HEK293 (cell line): Measurements from ENCODE around the gene ZNF274.

Source experiments
- BCL11B ChIP-seq: fragments of 450-650 bp; formaldehyde crosslinking; IDR thresholded peaks from 2 replicates; pipeline ENCODE4 v1.5.1; 2016; ENCODE audit warnings: low read depth, missing biosample characterization, missing genetic modification characterization
- GLI4 ChIP-seq: fragments of 450-650 bp; formaldehyde crosslinking; IDR thresholded peaks from 2 replicates; pipeline ENCODE4 v1.5.1; 2016; ENCODE audit warnings: missing biosample characterization, missing genetic modification characterization
- HOXC10 ChIP-seq: sonication (generic); formaldehyde crosslinking; IDR thresholded peaks from 2 replicates; pipeline ENCODE4 v1.8.1; 2023; ENCODE audit warnings: mild to moderate bottlenecking, missing genetic modification reagents
- KLF10 ChIP-seq: fragments of 450-650 bp; IDR thresholded peaks from 2 replicates; pipeline ENCODE4 v1.5.1; 2018; ENCODE audit warnings: missing biosample characterization, mild to moderate bottlenecking, missing genetic modification characterization
- KLF8 ChIP-seq: fragments of 450-650 bp; formaldehyde crosslinking; IDR thresholded peaks from 2 replicates; pipeline ENCODE4 v1.5.1; 2016; ENCODE audit warnings: missing biosample characterization, missing genetic modification characterization
- OVOL3 ChIP-seq: fragments of 450-650 bp; formaldehyde crosslinking; IDR thresholded peaks from 2 replicates; pipeline ENCODE4 v1.5.1; 2016; ENCODE audit warnings: missing biosample characterization, missing genetic modification characterization
- RBAK ChIP-seq: fragments of 450-650 bp; formaldehyde crosslinking; IDR thresholded peaks from 2 replicates; pipeline ENCODE4 v1.5.1; 2016; ENCODE audit warnings: missing biosample characterization, missing genetic modification characterization
- SALL2 ChIP-seq: fragments of 450-650 bp; formaldehyde crosslinking; IDR thresholded peaks from 2 replicates; pipeline ENCODE4 v1.5.0; 2017; ENCODE audit warnings: missing biosample characterization, mild to moderate bottlenecking, missing genetic modification characterization, borderline replicate concordance
- SP3 ChIP-seq: fragments of 450-650 bp; formaldehyde crosslinking; IDR thresholded peaks from 2 replicates; pipeline ENCODE4 v1.5.1; 2016; ENCODE audit warnings: missing biosample characterization, missing genetic modification characterization
- TCF7L2 ChIP-seq: IDR thresholded peaks from 2 replicates; pipeline ENCODE4 v1.6.1; 2011; ENCODE audit warnings: low read depth, mild to moderate bottlenecking, inconsistent platforms, low read length, moderate library complexity, borderline replicate concordance
- ZBTB20 ChIP-seq: fragments of 450-650 bp; formaldehyde crosslinking; IDR thresholded peaks from 2 replicates; pipeline ENCODE4 v1.5.1; 2016; ENCODE audit warnings: missing biosample characterization, missing genetic modification characterization
- ZFP3 ChIP-seq: fragments of 450-650 bp; formaldehyde crosslinking; IDR thresholded peaks from 2 replicates; pipeline ENCODE4 v1.5.1; 2016; ENCODE audit warnings: low read depth, missing biosample characterization, missing genetic modification characterization
- ZNF112 ChIP-seq: fragments of 450-650 bp; formaldehyde crosslinking; IDR thresholded peaks from 2 replicates; pipeline ENCODE4 v1.5.0; 2017; ENCODE audit warnings: missing biosample characterization, missing genetic modification characterization
- ZNF169 ChIP-seq: fragments of 450-650 bp; formaldehyde crosslinking; IDR thresholded peaks from 2 replicates; pipeline ENCODE4 v1.5.1; 2016; ENCODE audit warnings: missing biosample characterization, missing genetic modification characterization
- ZNF174 ChIP-seq: fragments of 450-650 bp; formaldehyde crosslinking; IDR thresholded peaks from 2 replicates; pipeline ENCODE4 v1.5.0; 2017; ENCODE audit warnings: missing biosample characterization, mild to moderate bottlenecking, missing genetic modification characterization
- ZNF211 ChIP-seq: fragments of 450-650 bp; formaldehyde crosslinking; IDR thresholded peaks from 2 replicates; pipeline ENCODE4 v1.5.1; 2016; ENCODE audit warnings: low read depth, missing biosample characterization, missing genetic modification characterization
- ZNF311 ChIP-seq: fragments of 450-650 bp; formaldehyde crosslinking; IDR thresholded peaks from 2 replicates; pipeline ENCODE4 v1.5.1; 2017; ENCODE audit warnings: missing biosample characterization, missing genetic modification characterization, borderline replicate concordance
- ZNF324 ChIP-seq: fragments of 450-650 bp; formaldehyde crosslinking; IDR thresholded peaks from 2 replicates; pipeline ENCODE4 v1.5.1; 2016; ENCODE audit warnings: missing biosample characterization, missing genetic modification characterization
- ZNF394 ChIP-seq: fragments of 450-650 bp; formaldehyde crosslinking; IDR thresholded peaks from 2 replicates; pipeline ENCODE4 v1.5.1; 2016; ENCODE audit warnings: missing biosample characterization, missing genetic modification characterization, mild to moderate bottlenecking, moderate library complexity, borderline replicate concordance
- ZNF423 ChIP-seq: fragments of 450-650 bp; formaldehyde crosslinking; IDR thresholded peaks from 2 replicates; pipeline ENCODE4 v1.5.1; 2016; ENCODE audit warnings: missing biosample characterization, missing genetic modification characterization
- ZNF433 ChIP-seq: fragments of 450-650 bp; formaldehyde crosslinking; IDR thresholded peaks from 2 replicates; pipeline ENCODE4 v1.5.1; 2016; ENCODE audit warnings: missing biosample characterization, missing genetic modification characterization, low read depth
- ZNF521 ChIP-seq: fragments of 450-650 bp; formaldehyde crosslinking; IDR thresholded peaks from 2 replicates; pipeline ENCODE4 v1.5.1; 2017; ENCODE audit warnings: missing biosample characterization, mild to moderate bottlenecking, missing genetic modification characterization
- ZNF544 ChIP-seq: fragments of 450-650 bp; formaldehyde crosslinking; IDR thresholded peaks from 2 replicates; pipeline ENCODE4 v1.5.0; 2017; ENCODE audit warnings: missing biosample characterization, missing genetic modification characterization
- ZNF555 ChIP-seq: fragments of 450-650 bp; formaldehyde crosslinking; conservative IDR thresholded peaks from 2 replicates; pipeline ENCODE4 v1.5.1; 2017; ENCODE audit warnings: missing biosample characterization, mild to moderate bottlenecking, missing genetic modification characterization, inconsistent platforms
- ZNF560 ChIP-seq: fragments of 450-650 bp; formaldehyde crosslinking; IDR thresholded peaks from 2 replicates; pipeline ENCODE4 v1.5.1; 2017; ENCODE audit warnings: missing biosample characterization, missing genetic modification characterization, borderline replicate concordance
- ZNF596 ChIP-seq: fragments of 450-650 bp; IDR thresholded peaks from 2 replicates; pipeline ENCODE4 v1.5.0; 2018; ENCODE audit warnings: missing biosample characterization, mild to moderate bottlenecking, missing genetic modification characterization, moderate library complexity
- ZNF610 ChIP-seq: fragments of 450-650 bp; formaldehyde crosslinking; IDR thresholded peaks from 2 replicates; pipeline ENCODE4 v1.5.1; 2016; ENCODE audit warnings: missing biosample characterization, missing genetic modification characterization, borderline replicate concordance
- ZNF624 ChIP-seq: fragments of 450-650 bp; formaldehyde crosslinking; IDR thresholded peaks from 2 replicates; pipeline ENCODE4 v1.5.1; 2017; ENCODE audit warnings: missing biosample characterization, missing genetic modification characterization
- ZNF664 ChIP-seq: fragments of 450-650 bp; formaldehyde crosslinking; IDR thresholded peaks from 2 replicates; pipeline ENCODE4 v1.5.1; 2016; ENCODE audit warnings: missing biosample characterization, missing genetic modification characterization
- ZNF76 ChIP-seq: fragments of 450-650 bp; formaldehyde crosslinking; IDR thresholded peaks from 2 replicates; pipeline ENCODE4; 2016; ENCODE audit warnings: low read depth, missing biosample characterization, missing genetic modification characterization, borderline replicate concordance
- TF ChIP-seq, protein P1 (sequence below): fragments of 450-650 bp; formaldehyde crosslinking; IDR thresholded peaks from 2 replicates; pipeline ENCODE4 v1.5.1; 2017; ENCODE audit warnings: missing biosample characterization, missing genetic modification characterization
- TF ChIP-seq, protein P2 (sequence below): fragments of 450-650 bp; formaldehyde crosslinking; IDR thresholded peaks from 2 replicates; pipeline ENCODE4 v1.5.1; 2016; ENCODE audit warnings: missing biosample characterization, missing genetic modification characterization
- TF ChIP-seq, protein P3 (sequence below): fragments of 450-650 bp; formaldehyde crosslinking; IDR thresholded peaks from 2 replicates; pipeline ENCODE4 v1.5.1; 2016; ENCODE audit warnings: missing biosample characterization, missing genetic modification characterization, low read depth
- TF ChIP-seq, protein P4 (sequence below): fragments of 450-650 bp; formaldehyde crosslinking; IDR thresholded peaks from 2 replicates; pipeline ENCODE4 v1.5.1; 2017; ENCODE audit warnings: missing biosample characterization, missing genetic modification characterization

The ZNF274 gene

DNA sequence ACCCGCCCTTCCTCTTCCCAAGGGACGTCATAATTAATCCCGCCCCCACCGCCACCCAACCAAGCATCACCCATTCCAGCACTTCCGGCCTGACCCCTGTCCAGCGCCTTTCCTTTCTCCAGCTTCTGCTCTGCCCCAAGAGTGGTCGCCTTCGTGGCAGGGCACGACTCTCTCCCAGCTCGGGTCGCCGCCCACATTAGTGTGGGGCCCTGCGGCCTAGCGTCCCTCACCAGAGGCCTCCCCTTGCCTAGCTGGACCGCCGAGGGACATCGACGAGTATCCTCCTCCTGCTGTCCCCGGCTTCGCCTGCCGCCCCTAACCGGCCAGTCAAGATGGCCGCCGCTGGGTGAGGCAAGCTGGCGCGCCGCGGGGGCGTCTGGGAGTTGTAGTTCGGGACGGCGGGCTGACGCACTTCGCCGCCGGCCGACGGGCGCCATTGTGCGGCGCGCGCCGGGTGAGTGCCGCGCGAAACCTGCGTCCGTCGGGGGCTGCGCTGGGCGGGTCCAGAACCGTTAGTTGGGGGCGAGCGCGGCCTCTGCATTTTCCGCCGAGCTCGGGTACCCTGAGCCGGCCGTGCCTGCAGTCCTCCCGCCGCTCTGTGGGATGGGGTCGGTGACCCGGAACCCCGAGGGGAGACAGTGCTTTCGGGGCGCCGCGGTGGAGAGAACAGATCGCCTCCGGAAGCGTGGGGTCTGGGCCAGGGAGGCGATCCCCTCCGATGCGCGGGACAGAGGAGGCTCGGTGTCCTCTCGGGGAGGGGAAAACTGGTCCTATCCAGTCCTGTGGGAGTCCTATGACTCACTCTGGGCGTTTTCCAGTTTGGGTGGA is at the start of gene ZNF274 (continued):
- TF ChIP-seq ZNF555 (tag by site-specific recombination) (no peak), ZNF433 (no peak), ZNF394 (tag by site-specific recombination) (peak; percentile 23; the same call in 1 of the 2 replicates), BCL11B (tag by site-specific recombination) (peak; percentile 99), RBAK (tag by site-specific recombination) (0 out of 2 replicates have a peak, but pooled peaks have one; percentile 9), SP3 (tag by site-specific recombination) (peak; percentile 92), ZNF76 (peak; percentile 96), ZNF423 (peak; percentile 71), ZFP3 (tag by site-specific recombination) (no peak), ZBTB20 (tag by site-specific recombination) (peak; percentile 95), ZNF112 (tag by site-specific recombination) (no peak), ZNF610 (tag by site-specific recombination) (peak; percentile 74), KLF10 (tag by site-specific recombination) (no peak; the same call in 1 of the 2 replicates), ZNF596 (tag by site-specific recombination) (no peak), OVOL3 (tag by site-specific recombination) (no peak), SALL2 (tag by site-specific recombination) (no peak), GLI4 (0 out of 2 replicates have a peak, but pooled peaks have one; percentile 31), HOXC10 (CRISPR knock-in tag) (no peak), ZNF521 (tag by site-specific recombination) (no peak), TCF7L2 (no peak), ZNF664 (tag by site-specific recombination) (no peak), ZNF311 (no peak), ZNF324 (tag by site-specific recombination) (peak; percentile 74), ZNF169 (tag by site-specific recombination) (no peak), KLF8 (tag by site-specific recombination) (peak; percentile 95), ZNF174 (no peak), ZNF211 (tag by site-specific recombination) (no peak), ZNF560 (no peak), ZNF624 (tag by site-specific recombination) (no peak), ZNF544 (no peak)
- TF ChIP-seq, protein P1, sequence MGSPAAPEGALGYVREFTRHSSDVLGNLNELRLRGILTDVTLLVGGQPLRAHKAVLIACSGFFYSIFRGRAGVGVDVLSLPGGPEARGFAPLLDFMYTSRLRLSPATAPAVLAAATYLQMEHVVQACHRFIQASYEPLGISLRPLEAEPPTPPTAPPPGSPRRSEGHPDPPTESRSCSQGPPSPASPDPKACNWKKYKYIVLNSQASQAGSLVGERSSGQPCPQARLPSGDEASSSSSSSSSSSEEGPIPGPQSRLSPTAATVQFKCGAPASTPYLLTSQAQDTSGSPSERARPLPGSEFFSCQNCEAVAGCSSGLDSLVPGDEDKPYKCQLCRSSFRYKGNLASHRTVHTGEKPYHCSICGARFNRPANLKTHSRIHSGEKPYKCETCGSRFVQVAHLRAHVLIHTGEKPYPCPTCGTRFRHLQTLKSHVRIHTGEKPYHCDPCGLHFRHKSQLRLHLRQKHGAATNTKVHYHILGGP (tag by site-specific recombination): no peak
- TF ChIP-seq, protein P2, sequence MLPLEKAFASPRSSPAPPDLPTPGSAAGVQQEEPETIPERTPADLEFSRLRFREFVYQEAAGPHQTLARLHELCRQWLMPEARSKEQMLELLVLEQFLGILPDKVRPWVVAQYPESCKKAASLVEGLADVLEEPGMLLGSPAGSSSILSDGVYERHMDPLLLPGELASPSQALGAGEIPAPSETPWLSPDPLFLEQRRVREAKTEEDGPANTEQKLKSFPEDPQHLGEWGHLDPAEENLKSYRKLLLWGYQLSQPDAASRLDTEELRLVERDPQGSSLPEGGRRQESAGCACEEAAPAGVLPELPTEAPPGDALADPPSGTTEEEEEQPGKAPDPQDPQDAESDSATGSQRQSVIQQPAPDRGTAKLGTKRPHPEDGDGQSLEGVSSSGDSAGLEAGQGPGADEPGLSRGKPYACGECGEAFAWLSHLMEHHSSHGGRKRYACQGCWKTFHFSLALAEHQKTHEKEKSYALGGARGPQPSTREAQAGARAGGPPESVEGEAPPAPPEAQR: peak; percentile 56; the same call in 1 of the 2 replicates
- TF ChIP-seq, protein P3, sequence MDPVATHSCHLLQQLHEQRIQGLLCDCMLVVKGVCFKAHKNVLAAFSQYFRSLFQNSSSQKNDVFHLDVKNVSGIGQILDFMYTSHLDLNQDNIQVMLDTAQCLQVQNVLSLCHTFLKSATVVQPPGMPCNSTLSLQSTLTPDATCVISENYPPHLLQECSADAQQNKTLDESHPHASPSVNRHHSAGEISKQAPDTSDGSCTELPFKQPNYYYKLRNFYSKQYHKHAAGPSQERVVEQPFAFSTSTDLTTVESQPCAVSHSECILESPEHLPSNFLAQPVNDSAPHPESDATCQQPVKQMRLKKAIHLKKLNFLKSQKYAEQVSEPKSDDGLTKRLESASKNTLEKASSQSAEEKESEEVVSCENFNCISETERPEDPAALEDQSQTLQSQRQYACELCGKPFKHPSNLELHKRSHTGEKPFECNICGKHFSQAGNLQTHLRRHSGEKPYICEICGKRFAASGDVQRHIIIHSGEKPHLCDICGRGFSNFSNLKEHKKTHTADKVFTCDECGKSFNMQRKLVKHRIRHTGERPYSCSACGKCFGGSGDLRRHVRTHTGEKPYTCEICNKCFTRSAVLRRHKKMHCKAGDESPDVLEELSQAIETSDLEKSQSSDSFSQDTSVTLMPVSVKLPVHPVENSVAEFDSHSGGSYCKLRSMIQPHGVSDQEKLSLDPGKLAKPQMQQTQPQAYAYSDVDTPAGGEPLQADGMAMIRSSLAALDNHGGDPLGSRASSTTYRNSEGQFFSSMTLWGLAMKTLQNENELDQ: no peak
- TF ChIP-seq, protein P4, sequence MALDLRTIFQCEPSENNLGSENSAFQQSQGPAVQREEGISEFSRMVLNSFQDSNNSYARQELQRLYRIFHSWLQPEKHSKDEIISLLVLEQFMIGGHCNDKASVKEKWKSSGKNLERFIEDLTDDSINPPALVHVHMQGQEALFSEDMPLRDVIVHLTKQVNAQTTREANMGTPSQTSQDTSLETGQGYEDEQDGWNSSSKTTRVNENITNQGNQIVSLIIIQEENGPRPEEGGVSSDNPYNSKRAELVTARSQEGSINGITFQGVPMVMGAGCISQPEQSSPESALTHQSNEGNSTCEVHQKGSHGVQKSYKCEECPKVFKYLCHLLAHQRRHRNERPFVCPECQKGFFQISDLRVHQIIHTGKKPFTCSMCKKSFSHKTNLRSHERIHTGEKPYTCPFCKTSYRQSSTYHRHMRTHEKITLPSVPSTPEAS: no peak
- TF ChIP-seq, all 188 proteins: peak for 70
